Breast epithelium (tissue), 3 donors: Measurements from ENCODE around the gene DOCK9.

Experiments
- CTCF ChIP-seq, 3 donors: fragments of 450-650 bp; IDR thresholded peaks; one replicate each; pipeline ENCODE4 v1.5.1; 2016 to 2017; ENCODE audit warnings: antibody characterized with exemption in 3 of 3, mild to moderate bottlenecking in 3 of 3, moderate library complexity in 3 of 3
- POLR2A ChIP-seq: fragments of 450-650 bp; IDR thresholded peaks from one replicate; pipeline ENCODE4 v1.6.1; 2016; ENCODE audit warnings: antibody characterized with exemption, mild to moderate bottlenecking, moderate library complexity
- POLR2AphosphoS5 ChIP-seq, 3 donors: sonication (generic); formaldehyde crosslinking; IDR thresholded peaks; one replicate each; pipeline ENCODE4 v1.6.1; 2017; ENCODE audit warnings: antibody characterized with exemption in 3 of 3

GRCh38 chr13:98868932-98869331, 108.9 kb downstream of the DOCK9 start:
- TF ChIP-seq CTCF (IDR thresholded peaks at IDR 0.05), result no peak
- TF ChIP-seq POLR2A, result no peak
- TF ChIP-seq POLR2AphosphoS5 (IDR thresholded peaks at IDR 0.05), result no peak
